Tibial artery (tissue), 4 donors: ENCODE results near the gene MAL.

Source experiments
- DNase-seq, 2 donors: peaks; one replicate each; pipeline ENCODE4 v3.0.0-alpha.2; 2019
- H3K27ac ChIP-seq, 2 donors: fragments of 200-600 bp; sonication (generic) in 1 of 2; 1 replicate in 1 of 2; 2 replicates in 1 of 2; pipeline ENCODE4 v1.5.1; 2018 to 2019; ENCODE audit warnings: mild to moderate bottlenecking in 1 of 2
- H3K27me3 ChIP-seq, 2 donors: fragments of 200-600 bp; sonication (generic) in 1 of 2; one replicate each; pipeline versions ENCODE4 v1.5.1 to v1.6.0; 2016 to 2019
- H3K36me3 ChIP-seq, 3 donors: fragments of 200-600 bp; sonication (generic) in 2 of 3; one replicate each; pipeline ENCODE4 v1.5.1; 2016 to 2019; ENCODE audit warnings: mild to moderate bottlenecking in 2 of 3
- H3K4me1 ChIP-seq, 4 donors: fragments of 200-600 bp; sonication (generic) in 2 of 4; 1 replicate in 3 of 4; 2 replicates in 1 of 4; pipeline ENCODE4 v1.5.1; 2016 to 2019
- H3K4me3 ChIP-seq, 2 donors: fragments of 200-600 bp; sonication (generic) in 1 of 2; 1 replicate in 1 of 2; 2 replicates in 1 of 2; pipeline ENCODE4 v1.5.1; 2018 to 2019; ENCODE audit warnings: mild to moderate bottlenecking in 2 of 2
- H3K9me3 ChIP-seq, 3 donors: fragments of 200-600 bp; sonication (generic) in 1 of 3; one replicate each; pipeline ENCODE4 v1.5.1; 2016 to 2019
- intact Hi-C: fragments of 100-400 bp; cut with DNase I; formaldehyde crosslinking; loops from one replicate; pipeline ENCODE4 v1.15.0; 2023; ENCODE audit warnings: low total_unique reads
- TF ChIP-seq, protein P1 (sequence below), 2 experiments: fragments of 200-600 bp in 1 of 2; fragments of 450-650 bp in 1 of 2; IDR thresholded peaks; one replicate each; pipeline ENCODE4 v1.5.1; 2017 to 2019; ENCODE audit warnings: antibody characterized with exemption in 2 of 2, mild to moderate bottlenecking in 1 of 2, moderate library complexity in 1 of 2

Gene MAL

GRCh38 chr2:95071856-95072255 is 46.3 kb downstream of the MAL start:
- Histone ChIP-seq H3K27ac (no peak overlapping the region), H3K4me1 (peaks cover 0 to 5% (median 4%) of the 10 kb centered on the region in 4 donors), H3K9me3 (no peaks in the 10 kb centered on the region), H3K27me3 (peaks cover 0 to 43% of the 10 kb centered on the region in 2 donors), H3K4me3 (no peak overlapping the region), H3K36me3 (no peaks in the 10 kb centered on the region)
- TF ChIP-seq, protein P1, sequence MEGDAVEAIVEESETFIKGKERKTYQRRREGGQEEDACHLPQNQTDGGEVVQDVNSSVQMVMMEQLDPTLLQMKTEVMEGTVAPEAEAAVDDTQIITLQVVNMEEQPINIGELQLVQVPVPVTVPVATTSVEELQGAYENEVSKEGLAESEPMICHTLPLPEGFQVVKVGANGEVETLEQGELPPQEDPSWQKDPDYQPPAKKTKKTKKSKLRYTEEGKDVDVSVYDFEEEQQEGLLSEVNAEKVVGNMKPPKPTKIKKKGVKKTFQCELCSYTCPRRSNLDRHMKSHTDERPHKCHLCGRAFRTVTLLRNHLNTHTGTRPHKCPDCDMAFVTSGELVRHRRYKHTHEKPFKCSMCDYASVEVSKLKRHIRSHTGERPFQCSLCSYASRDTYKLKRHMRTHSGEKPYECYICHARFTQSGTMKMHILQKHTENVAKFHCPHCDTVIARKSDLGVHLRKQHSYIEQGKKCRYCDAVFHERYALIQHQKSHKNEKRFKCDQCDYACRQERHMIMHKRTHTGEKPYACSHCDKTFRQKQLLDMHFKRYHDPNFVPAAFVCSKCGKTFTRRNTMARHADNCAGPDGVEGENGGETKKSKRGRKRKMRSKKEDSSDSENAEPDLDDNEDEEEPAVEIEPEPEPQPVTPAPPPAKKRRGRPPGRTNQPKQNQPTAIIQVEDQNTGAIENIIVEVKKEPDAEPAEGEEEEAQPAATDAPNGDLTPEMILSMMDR (IDR thresholded peaks at IDR 0.05) = no peak
- no peak for DNase-seq
- intact Hi-C loops = no loop called here

DNA sequence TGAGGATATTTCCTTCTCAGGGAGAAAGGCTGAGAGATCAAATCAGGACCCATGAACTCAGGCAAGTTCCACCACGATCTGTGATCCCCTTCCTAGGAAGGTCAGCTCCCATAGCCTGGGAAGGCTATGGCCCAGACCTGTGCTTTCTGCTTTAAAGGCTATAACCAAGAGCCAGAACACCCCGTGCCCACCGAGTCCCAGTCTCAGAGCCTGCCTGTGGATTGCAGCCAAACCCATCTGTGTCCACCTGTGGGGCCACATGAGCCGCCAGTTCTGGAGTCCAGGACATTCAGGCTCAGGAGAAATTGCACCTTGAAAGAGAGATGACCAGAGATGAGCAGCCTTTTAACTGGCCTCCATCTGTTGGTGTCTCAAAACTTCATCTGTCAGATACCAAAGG is 46.9 kb downstream of the MAL start:
- no peaks in the 10 kb centered on the region for H3K36me3 ChIP-seq
- H3K27ac ChIP-seq = no peak overlapping the region
- H3K4me3 ChIP-seq = no peak overlapping the region
- TF ChIP-seq, protein P1 (IDR thresholded peaks at IDR 0.05) = no peak
- peaks cover 0 to 10% (median 8%) of the 10 kb centered on the region in 4 donors for H3K4me1 ChIP-seq
- intact Hi-C loops = no loop called here
- H3K27me3 ChIP-seq = peaks cover 0 to 47% of the 10 kb centered on the region in 2 donors
- no peaks in the 10 kb centered on the region for H3K9me3 ChIP-seq
- no peak for DNase-seq

GRCh38 chr2:95073856-95074662 is 48.6 kb downstream of the MAL start:
- TF ChIP-seq, protein P1 (IDR thresholded peaks at IDR 0.05) = no peak
- H3K27me3 ChIP-seq = peaks cover 0 to 47% of the 10 kb centered on the region in 2 donors
- H3K4me1 ChIP-seq = peaks cover 0 to 10% (median 8%) of the 10 kb centered on the region in 4 donors
- H3K9me3 ChIP-seq = no peaks in the 10 kb centered on the region
- H3K27ac ChIP-seq = no peak overlapping the region
- H3K36me3 ChIP-seq = no peaks in the 10 kb centered on the region
- no peak overlapping the region for H3K4me3 ChIP-seq
- intact Hi-C loops = no loop called here
- no peak for DNase-seq

GRCh38 chr2:95074663-95075439 is 49.3 kb downstream of the MAL start:
- Histone ChIP-seq H3K4me3 (no peak overlapping the region), H3K4me1 (peaks cover 0 to 10% (median 8%) of the 10 kb centered on the region in 4 donors), H3K27ac (no peak overlapping the region), H3K36me3 (no peaks in the 10 kb centered on the region), H3K9me3 (no peaks in the 10 kb centered on the region), H3K27me3 (peaks cover 0 to 49% of the 10 kb centered on the region in 2 donors)
- intact Hi-C loops = no loop called here
- no peak for DNase-seq
- TF ChIP-seq, protein P1 (IDR thresholded peaks at IDR 0.05) = no peak

- TF ChIP-seq, protein P1 (IDR thresholded peaks at IDR 0.05) = no peak
- Histone ChIP-seq H3K27ac (no peak overlapping the region), H3K36me3 (no peaks in the 10 kb centered on the region), H3K9me3 (no peaks in the 10 kb centered on the region), H3K4me1 (peaks cover 0 to 10% (median 8%) of the 10 kb centered on the region in 4 donors), H3K4me3 (no peak overlapping the region), H3K27me3 (peaks cover 0 to 50% of the 10 kb centered on the region in 2 donors)
- intact Hi-C loops = no loop called here
- no peak for DNase-seq
These were observed 50.1 kb downstream of the MAL start for GRCh38 chr2:95075440-95076132.
